ENCODE results near the gene ITGA6. TPM values are rescaled to one million over a fixed set of nuclear protein-coding genes. Genes with fewer than 3 reads are reported as not detected.

ITGA6 gene
- total RNA-seq (2014; rRNA removed; shearing (Covaris generic)): 179 and 180 TPM in 2 replicates

GRCh38 chr2:172427256-172427989 is at the start of gene ITGA6:
Gene ITGA6, plus strand, starts transcription at chr2:172427586.

Other genes starting within 250 kb of the ITGA6 start
- 19.2 and 22.3 TPM in 2 replicates for gene PDK1, start 128.5 kb downstream of the ITGA6 start, total RNA-seq (2014; rRNA removed; shearing (Covaris generic))